Measurements from ENCODE around the gene DCAF10.
"Not testable (repeated sequence)": the region's sequence is repeated elsewhere in the genome, so short reads cannot be mapped to it uniquely, and the experiment has no call there.

DNA sequence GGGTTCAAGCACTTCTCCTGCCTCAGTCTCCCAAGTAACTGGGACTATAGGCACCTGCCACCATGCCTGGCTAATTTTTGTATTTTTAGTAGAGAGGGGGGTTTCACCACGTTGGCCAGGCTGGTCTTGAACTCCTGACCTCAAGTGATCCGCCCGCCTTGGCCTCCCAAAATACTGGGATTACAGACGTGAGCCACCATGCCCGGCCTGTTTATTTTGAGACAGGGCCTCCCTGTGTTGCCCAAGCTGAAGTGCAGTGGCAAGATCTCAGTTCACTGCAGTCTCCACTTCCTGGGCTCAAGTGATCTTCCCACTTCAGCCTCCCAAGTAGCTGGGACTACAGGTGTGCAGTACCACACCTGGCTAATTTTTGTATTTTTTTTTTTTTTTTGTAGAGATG lies 109.2 kb downstream of the DCAF10 start:
- TF ChIP-seq, protein P1, sequence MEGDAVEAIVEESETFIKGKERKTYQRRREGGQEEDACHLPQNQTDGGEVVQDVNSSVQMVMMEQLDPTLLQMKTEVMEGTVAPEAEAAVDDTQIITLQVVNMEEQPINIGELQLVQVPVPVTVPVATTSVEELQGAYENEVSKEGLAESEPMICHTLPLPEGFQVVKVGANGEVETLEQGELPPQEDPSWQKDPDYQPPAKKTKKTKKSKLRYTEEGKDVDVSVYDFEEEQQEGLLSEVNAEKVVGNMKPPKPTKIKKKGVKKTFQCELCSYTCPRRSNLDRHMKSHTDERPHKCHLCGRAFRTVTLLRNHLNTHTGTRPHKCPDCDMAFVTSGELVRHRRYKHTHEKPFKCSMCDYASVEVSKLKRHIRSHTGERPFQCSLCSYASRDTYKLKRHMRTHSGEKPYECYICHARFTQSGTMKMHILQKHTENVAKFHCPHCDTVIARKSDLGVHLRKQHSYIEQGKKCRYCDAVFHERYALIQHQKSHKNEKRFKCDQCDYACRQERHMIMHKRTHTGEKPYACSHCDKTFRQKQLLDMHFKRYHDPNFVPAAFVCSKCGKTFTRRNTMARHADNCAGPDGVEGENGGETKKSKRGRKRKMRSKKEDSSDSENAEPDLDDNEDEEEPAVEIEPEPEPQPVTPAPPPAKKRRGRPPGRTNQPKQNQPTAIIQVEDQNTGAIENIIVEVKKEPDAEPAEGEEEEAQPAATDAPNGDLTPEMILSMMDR (IDR thresholded peaks at IDR 0.05 in 8 of 11, conservative IDR thresholded peaks at IDR 0.05 in 3 of 11) = not testable (repeated sequence)
- not testable (repeated sequence) for TF ChIP-seq POLR2A, POLR2AphosphoS5 (IDR thresholded peaks at IDR 0.05)
